IMR-90 (cell line): Measurements from ENCODE around the gene RSPO4.

Experiments used
- BHLHE40 ChIP-seq: fragments of 150-350 bp; IDR thresholded peaks from 2 replicates; pipeline ENCODE4 v1.6.1; 2016; ENCODE audit warnings: mild to moderate bottlenecking, low read depth, low read length
- CEBPB ChIP-seq: IDR thresholded peaks from 2 replicates; pipeline ENCODE4 v1.6.1; 2012; ENCODE audit warnings: low read depth, low read length, improper control_type of control experiment
- CHD1 ChIP-seq: IDR thresholded peaks from 2 replicates; pipeline ENCODE4 v1.6.1; 2012; ENCODE audit warnings: low read depth, low read length, improper control_type of control experiment
- MAFK ChIP-seq: IDR thresholded peaks from 2 replicates; pipeline ENCODE4 v1.6.1; 2012; ENCODE audit warnings: low read depth, low read length, improper control_type of control experiment
- MAZ ChIP-seq: IDR thresholded peaks from 2 replicates; pipeline ENCODE4 v1.6.1; 2012; ENCODE audit warnings: low read depth, mild to moderate bottlenecking, low read length, improper control_type of control experiment, moderate library complexity, borderline replicate concordance
- MXI1 ChIP-seq: IDR thresholded peaks from 2 replicates; pipeline ENCODE4 v1.6.1; 2012; ENCODE audit warnings: low read depth, mild to moderate bottlenecking, low read length, moderate library complexity, borderline replicate concordance
- POLR2A ChIP-seq: IDR thresholded peaks from 2 replicates; pipeline ENCODE4 v1.6.1; 2012; ENCODE audit warnings: mild to moderate bottlenecking, low read depth, low read length
- RAD21 ChIP-seq: IDR thresholded peaks from 2 replicates; pipeline ENCODE4 v1.6.1; 2012; ENCODE audit warnings: low read length, improper control_type of control experiment
- RCOR1 ChIP-seq: IDR thresholded peaks from 2 replicates; pipeline ENCODE4 v1.6.1; 2012; ENCODE audit warnings: mild to moderate bottlenecking, low read length, improper control_type of control experiment; ENCODE audit not compliant: insufficient replicate concordance
- RFX5 ChIP-seq: IDR thresholded peaks from 2 replicates; pipeline ENCODE4 v1.8.0; 2012; ENCODE audit warnings: low read depth, mild to moderate bottlenecking, low read length, moderate library complexity
- SMC3 ChIP-seq: fragments of 150-350 bp; IDR thresholded peaks from 2 replicates; pipeline ENCODE4 v1.6.1; 2016; ENCODE audit warnings: low read depth, mild to moderate bottlenecking, antibody characterized with exemption, low read length, moderate library complexity
- TF ChIP-seq, protein P1 (sequence below): conservative IDR thresholded peaks from 2 replicates; pipeline ENCODE4 v1.5.1; 2012; ENCODE audit warnings: mild to moderate bottlenecking, low read depth, low read length, improper control_type of control experiment
- TF ChIP-seq, protein P2 (sequence below): fragments of 150-350 bp; IDR thresholded peaks from 2 replicates; pipeline ENCODE4 v1.6.1; 2016; ENCODE audit warnings: low read depth, mild to moderate bottlenecking, low read length, moderate library complexity, borderline replicate concordance
- TF ChIP-seq, protein P3 (sequence below): fragments of 150-350 bp; IDR thresholded peaks from 2 replicates; pipeline ENCODE4 v1.6.1; 2017; ENCODE audit warnings: mild to moderate bottlenecking, antibody characterized with exemption, low read length, low read depth

DNA sequence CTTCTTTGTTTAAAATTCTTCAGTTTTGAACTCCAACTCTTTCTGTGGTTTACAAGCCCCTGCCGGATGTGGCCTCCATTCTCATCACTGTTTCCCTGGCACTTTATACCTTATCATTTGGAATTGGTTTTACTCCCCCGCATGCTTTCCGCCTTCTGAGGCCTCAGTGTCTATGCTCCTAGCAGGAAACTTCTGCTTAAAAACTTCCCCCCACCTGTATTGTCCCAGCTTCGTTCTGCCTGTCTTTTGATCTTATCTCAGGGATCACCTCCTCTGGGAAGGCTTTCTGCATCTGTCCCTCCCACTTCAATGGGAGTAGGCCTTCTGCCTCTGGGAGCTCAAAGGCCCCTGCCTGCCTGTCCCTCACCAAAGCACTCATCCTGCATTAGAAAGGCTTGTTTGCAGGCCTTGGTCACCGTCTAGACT lies 82.6 kb downstream of the RSPO4 start:
- TF ChIP-seq, protein P1, sequence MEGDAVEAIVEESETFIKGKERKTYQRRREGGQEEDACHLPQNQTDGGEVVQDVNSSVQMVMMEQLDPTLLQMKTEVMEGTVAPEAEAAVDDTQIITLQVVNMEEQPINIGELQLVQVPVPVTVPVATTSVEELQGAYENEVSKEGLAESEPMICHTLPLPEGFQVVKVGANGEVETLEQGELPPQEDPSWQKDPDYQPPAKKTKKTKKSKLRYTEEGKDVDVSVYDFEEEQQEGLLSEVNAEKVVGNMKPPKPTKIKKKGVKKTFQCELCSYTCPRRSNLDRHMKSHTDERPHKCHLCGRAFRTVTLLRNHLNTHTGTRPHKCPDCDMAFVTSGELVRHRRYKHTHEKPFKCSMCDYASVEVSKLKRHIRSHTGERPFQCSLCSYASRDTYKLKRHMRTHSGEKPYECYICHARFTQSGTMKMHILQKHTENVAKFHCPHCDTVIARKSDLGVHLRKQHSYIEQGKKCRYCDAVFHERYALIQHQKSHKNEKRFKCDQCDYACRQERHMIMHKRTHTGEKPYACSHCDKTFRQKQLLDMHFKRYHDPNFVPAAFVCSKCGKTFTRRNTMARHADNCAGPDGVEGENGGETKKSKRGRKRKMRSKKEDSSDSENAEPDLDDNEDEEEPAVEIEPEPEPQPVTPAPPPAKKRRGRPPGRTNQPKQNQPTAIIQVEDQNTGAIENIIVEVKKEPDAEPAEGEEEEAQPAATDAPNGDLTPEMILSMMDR: no peak
- TF ChIP-seq, protein P2, sequence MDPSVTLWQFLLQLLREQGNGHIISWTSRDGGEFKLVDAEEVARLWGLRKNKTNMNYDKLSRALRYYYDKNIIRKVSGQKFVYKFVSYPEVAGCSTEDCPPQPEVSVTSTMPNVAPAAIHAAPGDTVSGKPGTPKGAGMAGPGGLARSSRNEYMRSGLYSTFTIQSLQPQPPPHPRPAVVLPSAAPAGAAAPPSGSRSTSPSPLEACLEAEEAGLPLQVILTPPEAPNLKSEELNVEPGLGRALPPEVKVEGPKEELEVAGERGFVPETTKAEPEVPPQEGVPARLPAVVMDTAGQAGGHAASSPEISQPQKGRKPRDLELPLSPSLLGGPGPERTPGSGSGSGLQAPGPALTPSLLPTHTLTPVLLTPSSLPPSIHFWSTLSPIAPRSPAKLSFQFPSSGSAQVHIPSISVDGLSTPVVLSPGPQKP: no peak
- no peak for TF ChIP-seq POLR2A
- TF ChIP-seq RAD21: no peak
- no peak for TF ChIP-seq MAFK
- TF ChIP-seq CHD1: no peak
- no peak for TF ChIP-seq MXI1
- TF ChIP-seq, protein P3, sequence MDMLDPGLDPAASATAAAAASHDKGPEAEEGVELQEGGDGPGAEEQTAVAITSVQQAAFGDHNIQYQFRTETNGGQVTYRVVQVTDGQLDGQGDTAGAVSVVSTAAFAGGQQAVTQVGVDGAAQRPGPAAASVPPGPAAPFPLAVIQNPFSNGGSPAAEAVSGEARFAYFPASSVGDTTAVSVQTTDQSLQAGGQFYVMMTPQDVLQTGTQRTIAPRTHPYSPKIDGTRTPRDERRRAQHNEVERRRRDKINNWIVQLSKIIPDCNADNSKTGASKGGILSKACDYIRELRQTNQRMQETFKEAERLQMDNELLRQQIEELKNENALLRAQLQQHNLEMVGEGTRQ: no peak
- TF ChIP-seq CEBPB: no peak
- TF ChIP-seq SMC3: no peak
- TF ChIP-seq RCOR1: no peak
- TF ChIP-seq MAZ: no peak
- TF ChIP-seq BHLHE40: no peak
- TF ChIP-seq RFX5: no peak
